Cardiac fibroblast (primary cell): ENCODE data around the gene CLSTN2.

Experiments
- DNase-seq, 2 donors: peaks; one replicate each; pipeline versions ENCODE4 v3.0.0 to v3.0.0-alpha.2; 2010; ENCODE audit warnings: low read depth in 2 of 2
- H3K4me3 ChIP-seq, 2 donors: replicated peaks in 1 of 2; 1 replicate in 1 of 2; 2 replicates in 1 of 2; pipeline ENCODE4 v1.5.1; 2011; ENCODE audit warnings: low read depth in 2 of 2, low read length in 2 of 2, mild to moderate bottlenecking in 2 of 2, moderate library complexity in 1 of 2
- TF ChIP-seq, protein P1 (sequence below): IDR thresholded peaks from one replicate; pipeline ENCODE4 v1.5.1; 2011; ENCODE audit warnings: low read depth, mild to moderate bottlenecking, low read length, inconsistent platforms

Gene CLSTN2

DNA sequence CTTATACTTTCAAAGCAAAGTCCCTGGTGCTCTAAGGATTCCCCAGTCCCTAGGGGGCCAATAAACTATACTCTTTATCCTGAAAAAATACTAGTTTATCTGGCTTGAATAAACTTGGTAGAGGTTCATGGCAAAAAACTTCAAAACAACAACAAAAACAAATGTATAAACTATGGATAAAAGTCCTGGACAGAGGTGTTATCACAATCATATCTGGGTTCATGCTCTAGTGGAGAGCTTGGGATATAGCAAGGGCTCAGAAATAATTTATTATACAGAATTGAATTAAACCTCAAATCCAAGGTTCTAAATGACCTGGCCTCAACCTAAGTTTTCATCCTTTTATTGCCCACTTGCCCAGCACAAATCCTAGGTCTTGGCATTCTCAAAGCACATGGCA is 644.3 kb downstream of the CLSTN2 start:
- no peak overlapping the region for H3K4me3 ChIP-seq
- TF ChIP-seq, protein P1, sequence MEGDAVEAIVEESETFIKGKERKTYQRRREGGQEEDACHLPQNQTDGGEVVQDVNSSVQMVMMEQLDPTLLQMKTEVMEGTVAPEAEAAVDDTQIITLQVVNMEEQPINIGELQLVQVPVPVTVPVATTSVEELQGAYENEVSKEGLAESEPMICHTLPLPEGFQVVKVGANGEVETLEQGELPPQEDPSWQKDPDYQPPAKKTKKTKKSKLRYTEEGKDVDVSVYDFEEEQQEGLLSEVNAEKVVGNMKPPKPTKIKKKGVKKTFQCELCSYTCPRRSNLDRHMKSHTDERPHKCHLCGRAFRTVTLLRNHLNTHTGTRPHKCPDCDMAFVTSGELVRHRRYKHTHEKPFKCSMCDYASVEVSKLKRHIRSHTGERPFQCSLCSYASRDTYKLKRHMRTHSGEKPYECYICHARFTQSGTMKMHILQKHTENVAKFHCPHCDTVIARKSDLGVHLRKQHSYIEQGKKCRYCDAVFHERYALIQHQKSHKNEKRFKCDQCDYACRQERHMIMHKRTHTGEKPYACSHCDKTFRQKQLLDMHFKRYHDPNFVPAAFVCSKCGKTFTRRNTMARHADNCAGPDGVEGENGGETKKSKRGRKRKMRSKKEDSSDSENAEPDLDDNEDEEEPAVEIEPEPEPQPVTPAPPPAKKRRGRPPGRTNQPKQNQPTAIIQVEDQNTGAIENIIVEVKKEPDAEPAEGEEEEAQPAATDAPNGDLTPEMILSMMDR, result no peak
- DNase-seq, result no peak

DNA sequence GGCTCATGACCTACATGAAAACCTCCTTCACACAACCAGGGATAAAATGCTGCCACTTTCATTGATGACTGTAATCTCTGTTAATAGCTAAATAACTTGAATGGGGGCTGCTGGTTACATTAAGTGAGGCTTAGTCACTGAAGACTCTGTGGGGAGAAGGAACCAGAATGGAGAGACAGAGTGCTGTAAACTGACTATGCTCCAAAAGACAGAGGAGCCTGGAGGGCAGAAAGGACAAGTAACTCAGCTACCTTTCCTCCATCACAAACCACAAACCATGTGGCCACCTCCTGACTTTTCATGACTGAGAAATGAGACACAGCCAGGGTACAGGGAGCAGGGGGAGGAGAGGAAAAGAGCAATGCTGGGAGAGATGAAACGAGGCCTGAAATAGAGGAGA is 645.8 kb downstream of the CLSTN2 start:
- no peak overlapping the region for H3K4me3 ChIP-seq
- TF ChIP-seq, protein P1, result no peak
- DNase-seq, result peak in 1 of 2 donors; percentile 21

DNA sequence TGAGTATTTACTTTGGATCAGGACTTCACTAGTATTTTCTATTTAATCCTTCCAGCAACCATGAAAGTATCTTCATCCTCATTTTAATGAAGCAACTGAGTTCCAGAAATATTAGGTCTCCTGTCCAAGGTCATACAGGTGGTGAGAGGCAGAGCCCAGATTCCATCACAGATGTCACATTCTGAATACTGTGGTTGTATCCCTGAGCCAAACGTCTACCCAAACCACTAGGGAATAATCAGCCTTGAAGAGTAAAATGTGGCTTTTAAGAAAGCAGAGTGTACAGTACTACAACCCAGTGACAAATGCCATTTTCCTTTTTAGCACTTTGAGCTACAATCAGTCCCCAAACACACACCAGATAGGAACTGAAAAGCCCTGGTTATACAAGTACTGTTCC is 649.6 kb downstream of the CLSTN2 start:
- DNase-seq, result no peak
- no peak overlapping the region for H3K4me3 ChIP-seq
- TF ChIP-seq, protein P1, result no peak

DNA sequence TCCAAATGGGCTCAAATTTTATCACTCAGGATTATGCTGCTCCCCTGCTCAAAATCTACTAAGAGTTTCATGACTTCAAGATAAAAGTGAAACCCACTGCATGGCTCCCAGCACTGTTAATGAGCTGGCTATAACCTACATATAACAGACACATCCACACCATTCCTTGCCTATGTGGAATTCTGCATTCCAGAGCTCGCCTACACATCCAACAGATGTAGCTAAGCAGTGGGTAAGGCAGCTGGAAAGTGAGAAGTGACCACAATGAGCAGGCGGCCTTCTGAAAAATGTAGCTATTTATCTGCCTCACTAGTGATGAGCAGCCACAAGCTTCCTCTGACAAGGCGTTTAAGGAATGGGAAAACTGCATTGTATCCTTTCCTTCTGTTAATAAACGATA is 650.8 kb downstream of the CLSTN2 start:
- no peak overlapping the region for H3K4me3 ChIP-seq
- TF ChIP-seq, protein P1, result no peak
- DNase-seq, result peak; percentile 57 to 63

DNA sequence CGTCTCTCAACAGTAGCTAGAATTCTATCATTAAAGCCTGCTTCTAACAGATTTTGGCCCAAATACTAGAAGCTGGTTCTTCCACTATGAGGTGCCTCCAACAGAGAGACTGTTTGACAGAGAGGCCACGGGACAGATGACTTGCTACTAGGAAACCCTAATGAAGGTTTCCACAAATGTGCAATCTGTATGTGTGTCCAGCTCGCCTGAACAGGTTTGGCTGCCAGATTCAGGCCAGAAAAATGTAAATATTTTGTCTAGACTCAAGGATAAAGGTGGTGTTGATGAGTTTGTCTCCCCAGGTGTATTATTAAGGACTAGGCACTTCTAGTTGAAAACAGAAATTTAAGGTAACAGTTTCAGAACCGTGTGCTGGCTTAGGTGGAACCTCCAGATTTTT is 651.3 kb downstream of the CLSTN2 start:
- DNase-seq, result no peak
- no peak overlapping the region for H3K4me3 ChIP-seq
- TF ChIP-seq, protein P1, result no peak

DNA sequence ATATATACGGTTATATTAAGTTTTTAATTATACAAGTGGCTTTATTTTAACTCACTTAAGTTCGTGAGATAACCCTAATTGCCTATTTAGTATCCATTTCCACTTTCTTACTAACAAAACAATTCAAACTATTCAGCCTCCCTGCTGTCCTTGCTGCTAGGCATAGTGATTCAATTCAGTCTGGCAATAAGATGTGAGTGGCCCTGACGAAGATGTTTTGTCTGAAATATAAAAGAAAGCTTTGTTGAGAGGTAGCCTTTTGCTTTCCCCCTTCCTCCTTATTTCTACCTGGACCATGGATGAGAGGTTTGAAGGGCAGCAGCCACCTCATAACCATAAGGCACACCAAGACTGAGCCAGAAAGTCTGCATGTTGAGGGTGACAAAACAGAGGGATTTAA is 653.6 kb downstream of the CLSTN2 start:
- TF ChIP-seq, protein P1, result no peak
- H3K4me3 ChIP-seq, result no peak overlapping the region
- no peak for DNase-seq

DNA sequence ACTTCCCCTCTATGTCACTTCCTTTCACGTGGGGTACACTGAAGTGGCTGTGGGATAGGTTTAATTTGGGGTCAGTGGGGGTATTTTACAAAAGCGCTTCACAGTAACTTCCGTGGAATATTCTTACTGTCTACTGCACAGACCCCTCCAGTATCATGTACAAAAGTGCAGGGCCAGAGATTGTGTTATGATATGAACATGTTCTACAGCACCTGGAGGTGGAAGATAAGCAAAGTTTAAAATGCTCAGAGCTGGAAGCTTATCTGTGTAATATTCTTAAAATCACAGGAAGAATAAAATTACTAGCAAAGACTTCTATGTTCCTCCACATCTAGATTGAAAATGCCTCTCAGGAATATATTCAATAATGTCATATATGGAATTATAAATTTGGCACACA is 658.8 kb downstream of the CLSTN2 start:
- no peak for DNase-seq
- TF ChIP-seq, protein P1, result no peak

More for the DNA sequence above, 658.8 kb downstream of the CLSTN2 start:
- H3K4me3 ChIP-seq, result no peak overlapping the region
